Stimulated activated CD8-positive, alpha-beta memory T cell treated with anti-CD3 and anti-CD28 coated beads, Interleukin-15, amount 100 ng/mL, for 48 hours (primary cell): ENCODE results near the gene LIFR.
A peak's percentile ranks its signal among the peaks of the same experiment; 100 is the strongest.

Experiments used
- DNase-seq, 2 donors: peaks; one replicate each; pipeline ENCODE4 v3.0.0-alpha.2; 2020; ENCODE audit warnings: low read depth in 2 of 2

LIFR gene

DNA sequence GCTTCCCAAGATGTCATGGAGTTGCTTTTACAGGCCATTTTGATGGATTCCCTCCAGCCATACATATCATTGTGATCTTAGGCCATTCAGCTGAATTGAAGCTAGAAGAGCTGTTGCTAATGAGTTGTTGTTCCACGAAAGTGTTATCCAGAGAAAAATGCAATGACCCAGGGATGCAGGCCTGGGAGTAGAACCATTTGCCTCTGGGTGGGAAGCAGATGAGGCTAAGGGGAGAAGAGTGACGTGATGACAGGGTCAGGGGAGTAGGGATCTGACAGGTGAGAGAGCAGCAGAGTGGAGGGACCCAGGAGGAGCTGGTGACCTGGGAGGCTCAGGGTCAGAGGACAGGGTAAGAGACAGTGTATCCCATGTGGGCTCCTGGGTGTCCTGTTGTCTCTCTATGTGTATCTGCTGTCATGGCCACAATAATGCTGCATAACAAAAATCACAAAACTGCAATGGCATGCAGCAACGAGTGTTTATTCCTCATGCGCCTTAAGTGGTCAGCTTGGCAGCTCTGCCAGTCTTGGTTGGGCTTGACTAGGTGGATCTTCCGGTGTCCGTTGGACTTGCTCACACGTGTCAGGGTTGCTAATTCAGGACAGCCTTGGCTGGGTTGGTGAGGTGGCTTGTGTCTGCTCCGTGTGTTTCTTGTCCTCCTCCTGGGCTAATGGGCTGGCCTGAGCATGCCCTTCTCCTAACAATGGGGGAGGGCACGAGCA, 90.6 kb downstream of the LIFR start:
- DNase-seq = no peak

DNA sequence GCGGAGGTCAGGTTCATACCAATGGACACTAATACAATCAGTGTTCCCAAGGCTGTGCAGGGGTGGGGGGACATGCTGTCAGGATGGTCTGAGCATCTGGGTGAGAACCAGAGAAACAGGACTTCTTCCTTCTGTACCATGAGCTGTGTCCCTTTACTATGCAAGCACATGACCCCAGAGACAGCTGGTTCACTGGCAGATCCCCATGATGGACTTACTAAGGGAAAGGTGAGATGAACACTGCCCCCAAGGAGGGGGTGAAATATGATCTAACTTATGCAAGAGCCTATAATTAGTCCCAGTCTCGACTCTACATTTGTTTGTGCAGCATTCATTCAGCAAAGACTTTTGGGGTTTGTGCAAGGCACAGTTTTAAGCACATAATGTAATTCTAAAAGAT, 91.4 kb downstream of the LIFR start:
- no peak for DNase-seq

GRCh38 chr5:38463634-38464521, 92.6 kb downstream of the LIFR start:
- no peak for DNase-seq

GRCh38 chr5:38462976-38463633, 93.3 kb downstream of the LIFR start:
- no peak for DNase-seq

- DNase-seq = no peak
These were observed 98.3 kb downstream of the LIFR start for GRCh38 chr5:38458174-38458573.

- DNase-seq = no peak
These were observed 99.6 kb downstream of the LIFR start for GRCh38 chr5:38456657-38457399.

DNA sequence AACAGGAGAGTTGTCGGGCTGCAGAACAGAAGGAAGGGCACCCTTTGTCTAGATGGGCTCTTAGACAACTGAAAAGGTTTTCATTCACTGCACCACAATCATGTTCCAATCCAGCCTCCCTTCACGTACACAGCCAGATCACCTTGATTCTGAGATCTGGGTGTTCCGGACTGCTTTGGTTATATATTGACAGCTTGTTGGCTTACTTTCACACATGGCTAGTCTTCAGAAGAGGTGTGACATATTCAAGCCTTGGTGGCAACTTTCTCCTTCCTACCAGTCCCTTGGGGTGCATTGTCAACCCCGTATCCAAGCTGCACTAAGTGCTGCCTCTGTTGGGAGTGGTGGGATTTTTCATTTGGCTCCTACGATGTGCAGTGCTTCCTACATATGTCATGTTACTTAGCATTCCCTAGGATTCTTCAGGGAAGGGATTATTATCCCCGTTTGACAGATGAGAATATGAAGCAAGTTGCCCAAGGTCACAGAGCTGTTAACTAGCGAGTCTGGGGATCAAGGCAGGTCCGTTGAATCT, 100.6 kb downstream of the LIFR start:
- no peak for DNase-seq

- DNase-seq = no peak
These were observed 102.5 kb downstream of the LIFR start for GRCh38 chr5:38453921-38454320.

GRCh38 chr5:38453506-38453905, 102.9 kb downstream of the LIFR start:
- DNase-seq = peak; percentile 24 to 49

DNA sequence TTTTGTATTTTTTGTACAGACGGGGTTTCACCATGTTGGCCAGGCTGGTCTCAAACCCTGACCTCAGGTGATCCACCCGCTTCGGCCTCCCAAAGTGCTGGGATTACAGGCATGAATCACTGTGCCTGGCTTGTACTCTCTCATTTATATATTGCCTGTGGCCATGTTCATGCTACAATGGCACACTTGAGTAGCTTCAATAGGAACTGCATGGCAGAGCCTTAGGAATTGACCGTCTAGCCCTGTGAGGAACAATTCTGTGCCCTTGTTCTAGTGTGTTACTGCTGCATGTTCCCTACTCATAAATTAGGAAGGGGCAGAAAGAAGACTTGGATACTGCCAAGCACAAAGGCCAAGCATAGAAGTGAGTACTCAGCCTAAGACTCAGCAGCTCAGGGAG, 104.2 kb downstream of the LIFR start:
- DNase-seq = no peak

- no peak for DNase-seq
These were observed 105.2 kb downstream of the LIFR start for GRCh38 chr5:38451074-38451725.

DNA sequence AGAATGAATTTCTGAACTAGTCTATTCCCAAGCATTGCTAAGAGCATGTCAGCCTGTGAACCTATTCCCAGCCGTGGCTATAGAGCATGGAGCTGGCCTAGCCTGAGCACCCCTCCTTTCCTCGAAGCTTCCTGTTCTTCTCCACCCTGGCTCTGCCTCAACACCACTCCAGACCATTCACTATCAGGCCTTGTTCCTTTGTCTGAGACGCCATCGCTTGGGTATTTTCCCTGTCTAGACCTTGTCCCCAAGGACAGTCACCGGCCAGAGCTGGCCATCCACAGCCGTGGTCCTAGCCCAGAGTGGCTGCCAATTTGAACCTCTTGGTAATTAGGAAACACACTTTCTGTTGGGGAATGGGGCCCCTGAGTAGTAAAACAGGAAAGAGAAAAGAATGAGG, 105.8 kb downstream of the LIFR start:
- no peak for DNase-seq

- no peak for DNase-seq
These were observed 107.7 kb downstream of the LIFR start for GRCh38 chr5:38448568-38449350.

DNA sequence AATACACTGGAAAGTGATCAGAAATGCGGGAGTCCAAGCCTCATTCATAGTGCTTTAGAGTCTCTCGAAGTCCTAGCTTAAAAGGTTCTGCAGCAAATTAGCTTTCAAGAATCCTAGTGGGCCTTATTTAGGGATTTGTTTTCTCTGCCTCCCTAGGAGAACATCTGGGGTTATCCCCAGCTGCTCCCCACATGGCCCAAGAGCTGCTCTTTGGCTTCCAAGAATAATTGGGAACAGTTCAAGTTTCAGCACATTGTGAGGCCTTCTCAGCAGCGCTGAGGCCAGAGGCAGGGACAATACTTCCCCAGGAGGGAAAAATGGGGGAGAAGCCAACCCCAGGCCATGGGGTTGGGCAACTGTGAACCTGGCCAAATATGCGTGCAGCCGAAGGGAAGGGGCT, 108.7 kb downstream of the LIFR start:
- no peak for DNase-seq

- no peak for DNase-seq
These were observed 109.4 kb downstream of the LIFR start for GRCh38 chr5:38447056-38447455.

DNA sequence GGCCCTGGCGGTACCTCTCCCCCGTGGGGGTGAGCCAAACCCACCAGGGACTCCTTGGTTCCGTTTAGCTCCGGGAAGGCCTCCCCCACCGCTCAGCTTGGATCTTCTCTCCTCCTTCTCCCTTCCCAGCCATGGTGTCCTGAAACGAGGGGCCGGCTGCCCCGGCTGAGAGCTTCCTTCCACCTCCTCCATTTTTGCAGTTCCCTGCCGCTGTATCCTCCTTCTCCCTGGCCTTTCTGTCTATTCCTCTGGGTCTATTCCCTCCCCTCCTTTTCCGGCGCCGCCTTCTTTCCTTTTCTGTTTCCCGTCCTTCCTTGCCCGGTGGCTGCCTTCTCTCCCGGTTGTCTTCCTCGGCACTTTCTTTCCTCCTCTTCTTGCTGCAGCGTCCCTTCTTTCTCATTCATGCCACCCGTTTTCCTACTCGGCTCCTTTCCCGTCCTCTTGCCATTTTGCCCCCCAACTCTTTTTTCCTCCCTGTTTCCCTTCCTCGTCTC, 110.4 kb downstream of the LIFR start:
- DNase-seq = no peak

DNA sequence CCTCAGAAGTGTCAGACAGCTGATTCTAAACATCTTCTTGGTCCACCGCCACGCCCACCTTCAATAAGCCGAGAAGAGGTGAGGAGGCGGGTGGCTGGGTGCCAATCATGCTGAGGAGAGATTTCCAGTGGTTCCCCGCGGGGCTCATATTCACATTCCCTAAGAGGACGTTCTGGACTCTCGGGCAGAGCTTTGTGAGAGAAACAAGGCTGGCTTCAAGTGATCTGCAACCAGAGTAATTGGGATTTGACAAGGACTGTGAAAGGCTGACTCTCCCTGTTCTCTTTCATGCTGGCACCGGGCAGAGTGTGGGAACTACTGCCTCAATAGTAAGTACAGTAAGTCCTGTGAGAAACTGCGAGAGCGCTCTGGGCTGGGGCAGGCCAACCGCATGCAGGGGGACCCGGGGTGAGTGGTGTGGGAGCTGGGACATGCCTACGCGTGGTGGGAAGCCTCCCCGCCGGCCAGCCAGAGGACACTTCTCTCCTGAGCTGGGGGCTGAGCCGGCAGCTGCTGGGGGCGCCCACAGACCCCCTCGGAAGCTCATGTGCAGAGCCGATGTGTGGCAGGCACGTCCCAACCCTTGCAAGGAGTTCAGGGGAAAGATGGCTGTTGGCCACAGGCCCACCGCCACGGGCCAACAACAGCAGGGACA, 110.9 kb downstream of the LIFR start:
- DNase-seq = no peak

GRCh38 chr5:38443390-38443789, 113.1 kb downstream of the LIFR start:
- no peak for DNase-seq

DNA sequence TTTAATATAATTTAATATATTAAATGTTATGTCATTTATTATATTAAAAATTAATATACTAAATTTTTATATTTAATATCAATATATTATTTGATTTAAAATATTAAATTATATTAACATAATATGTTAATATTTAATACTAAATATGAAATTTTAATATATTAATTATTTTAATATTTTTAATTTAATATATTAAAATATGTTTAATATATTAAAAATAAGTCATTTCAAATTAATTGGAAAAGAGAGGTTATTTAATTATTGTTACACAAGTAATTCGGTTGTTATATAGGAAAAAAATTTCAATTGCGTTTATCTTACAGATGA, 114.2 kb downstream of the LIFR start:
- no peak for DNase-seq
